SHP77 treated with DMSO at 0.1 percent for 48 hours (cell line): ENCODE data around the gene GRIN2D.
"Not testable (repeated sequence)": the region's sequence is repeated elsewhere in the genome, so short reads cannot be mapped to it uniquely, and the experiment has no call there.

Experiments
- DNase-seq: peaks from one replicate; lab custom pipeline; 2025; lab: John Stamatoyannopoulos, UW

GRIN2D gene

DNA sequence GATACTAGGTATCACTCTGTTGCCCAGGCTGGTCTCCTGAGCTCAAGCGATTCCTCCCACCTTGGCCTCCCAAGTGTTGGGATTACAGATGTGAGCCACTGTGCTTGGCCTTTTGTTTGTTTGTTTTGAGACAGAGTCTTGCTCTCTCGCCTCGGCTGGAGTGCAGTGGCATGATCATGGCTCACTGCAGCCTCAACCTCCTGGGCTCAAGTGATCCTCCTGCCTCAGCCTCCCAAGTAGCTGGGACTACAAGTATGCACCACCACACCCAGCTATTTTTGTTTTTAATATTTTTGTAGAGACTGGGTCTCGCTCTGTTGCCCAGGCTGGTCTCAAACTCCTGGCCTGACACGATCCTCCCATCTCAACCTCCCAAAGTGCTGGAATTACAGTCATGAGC, 21.7 kb upstream of the GRIN2D start:
- not testable (repeated sequence) for DNase-seq

GRCh38 chr19:48372904-48373303, 20.6 kb upstream of the GRIN2D start:
- DNase-seq: peak; percentile 54

- DNase-seq: no peak
Measured at GRCh38 chr19:48373567-48373966, 19.9 kb upstream of the GRIN2D start.

- no peak for DNase-seq
Measured at GRCh38 chr19:48378194-48378570, 15.3 kb upstream of the GRIN2D start.

DNA sequence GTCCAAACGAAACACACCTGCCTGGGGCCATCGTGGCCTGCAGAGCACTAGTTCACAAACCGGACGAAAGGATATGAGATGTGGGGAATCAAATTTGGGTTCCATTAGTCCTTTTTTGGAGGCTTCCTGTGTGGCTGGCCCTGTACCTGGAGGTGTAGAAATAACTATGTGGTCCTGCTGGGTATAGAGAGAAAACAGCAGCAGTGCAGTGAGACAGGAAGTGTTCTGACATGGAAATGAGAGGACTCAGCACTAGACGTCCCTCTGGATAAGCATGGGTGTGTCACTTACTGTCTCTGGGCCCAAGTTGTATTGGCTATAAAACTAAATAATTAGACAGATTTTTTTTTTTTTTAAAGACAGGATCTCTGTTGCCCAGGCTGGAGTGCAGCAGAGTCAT, 14.4 kb upstream of the GRIN2D start:
- DNase-seq: no peak

GRCh38 chr19:48381178-48381950, 12.1 kb upstream of the GRIN2D start:
- DNase-seq: no peak

- no peak for DNase-seq
Measured at GRCh38 chr19:48382286-48382685, 11.2 kb upstream of the GRIN2D start.

DNA sequence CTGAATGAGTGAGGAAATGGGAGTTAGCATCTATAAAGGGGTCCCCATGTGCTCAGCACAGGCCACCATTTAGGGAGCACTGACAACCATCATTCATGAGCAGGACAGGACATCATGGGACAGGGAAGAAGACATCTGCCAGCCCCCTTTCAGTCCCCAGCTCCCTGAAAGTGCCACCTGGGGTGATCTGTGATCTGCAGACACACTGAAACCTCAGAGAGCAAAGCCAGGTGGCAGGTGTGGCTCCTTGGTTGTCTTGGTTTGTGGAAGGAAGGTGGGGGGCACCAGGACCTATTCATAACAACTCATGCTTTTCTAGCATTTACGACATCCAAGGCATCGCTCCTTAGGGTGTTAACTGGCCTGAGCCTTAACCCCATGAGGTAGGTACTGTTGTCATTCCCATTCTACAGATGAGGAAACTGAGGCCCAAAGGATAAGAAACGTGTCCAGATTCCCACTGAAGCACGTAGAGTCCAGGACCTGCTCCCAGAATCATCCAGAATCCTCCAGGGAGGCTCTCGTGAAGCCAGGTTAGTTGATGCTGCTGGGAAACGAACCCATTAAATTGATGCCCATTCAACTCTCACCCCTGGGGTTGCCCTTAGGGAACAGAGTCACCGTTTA, 7.9 kb upstream of the GRIN2D start:
- no peak for DNase-seq

- DNase-seq: no peak
Measured at GRCh38 chr19:48386981-48387380, 6.5 kb upstream of the GRIN2D start.

GRCh38 chr19:48390188-48391099, 3.0 kb upstream of the GRIN2D start:
- no peak for DNase-seq

GRCh38 chr19:48391100-48392005, 2.1 kb upstream of the GRIN2D start, which contains the start of gene KDELR1:
Gene KDELR1, minus strand, starts transcription at chr19:48391551. Its CDS starts 193 bp downstream, at chr19:48391358.
- peak; percentile 18 for DNase-seq

GRCh38 chr19:48392006-48392344, 1.5 kb upstream of the GRIN2D start:
- DNase-seq: not testable (repeated sequence)

DNA sequence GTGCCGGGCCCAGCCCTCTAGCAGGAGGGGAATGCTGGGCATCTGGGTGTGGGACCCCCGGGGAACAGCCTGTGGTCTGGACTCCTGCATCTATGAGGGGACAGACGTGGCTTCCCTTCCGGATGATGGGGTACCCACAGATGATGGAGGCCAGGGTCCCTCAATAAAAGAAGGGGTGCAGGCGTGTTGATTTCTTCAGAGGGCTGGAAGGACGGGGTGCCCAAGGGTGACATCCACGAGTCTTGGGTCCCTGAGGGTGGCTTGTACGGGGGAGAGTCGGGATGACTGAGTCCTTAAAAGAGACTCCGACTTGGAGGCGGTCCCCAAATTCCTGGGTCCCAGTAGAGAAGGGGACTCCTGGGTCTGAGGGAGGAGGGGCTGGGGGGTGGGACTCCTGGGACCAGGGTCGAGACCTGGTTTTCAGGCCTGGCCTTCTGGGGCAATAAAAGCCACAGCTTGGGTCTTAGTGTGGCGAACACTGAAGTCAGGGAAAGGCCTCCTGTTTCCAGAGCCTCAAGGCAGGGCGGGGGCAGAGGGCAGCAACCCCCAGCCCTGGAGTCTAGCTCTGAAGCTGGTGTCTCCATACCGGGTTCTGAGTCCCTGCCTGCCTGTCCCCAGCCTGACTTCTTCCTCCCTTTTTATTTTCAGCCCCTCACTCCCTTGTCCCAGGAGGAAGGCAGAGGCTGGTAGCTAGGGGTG, 459 bp upstream of the GRIN2D start:
- no peak for DNase-seq

DNA sequence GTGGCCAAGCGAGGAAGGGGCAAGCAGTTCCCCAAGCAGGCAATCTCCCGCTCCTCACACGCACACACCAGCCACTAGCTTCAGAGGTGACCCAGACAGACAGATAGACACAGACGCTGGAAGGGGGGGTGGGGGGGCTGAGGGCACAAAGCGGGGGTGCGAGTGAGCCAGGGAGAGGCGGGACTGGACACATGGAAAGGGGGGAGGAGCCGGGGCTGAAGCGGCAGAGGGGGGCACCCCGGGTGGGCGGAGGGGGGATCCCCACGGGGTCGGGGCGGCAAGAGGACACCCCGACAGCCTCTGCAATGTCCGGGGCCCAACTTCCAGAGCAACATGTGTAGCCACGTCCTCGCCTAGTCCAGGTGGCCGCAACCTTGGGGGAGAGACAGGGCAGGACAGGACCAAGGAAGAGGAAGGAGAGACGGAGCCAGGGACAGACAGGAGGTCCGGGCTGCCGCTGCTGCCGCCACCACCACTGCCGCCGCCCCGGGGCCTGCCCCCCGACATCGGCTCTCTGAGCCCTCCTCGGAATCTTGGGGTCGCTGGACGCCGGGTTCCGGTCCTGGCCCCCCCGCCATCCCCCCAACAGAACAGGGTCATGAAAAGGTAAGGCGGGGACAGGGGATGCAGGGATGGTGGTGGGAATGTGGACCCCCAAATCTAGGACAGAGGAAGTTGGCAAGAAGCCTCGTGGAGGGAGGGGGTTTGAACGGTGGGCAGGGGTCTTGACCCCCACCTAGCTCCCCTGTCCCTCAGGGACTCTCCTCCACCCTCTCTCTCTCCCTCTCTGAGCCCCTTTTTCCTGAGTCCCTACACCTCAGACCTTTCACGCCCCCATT, 1.1 kb downstream of the GRIN2D start:
- DNase-seq: no peak

- no peak for DNase-seq
Measured at GRCh38 chr19:48395170-48395455, 1.6 kb downstream of the GRIN2D start.

DNA sequence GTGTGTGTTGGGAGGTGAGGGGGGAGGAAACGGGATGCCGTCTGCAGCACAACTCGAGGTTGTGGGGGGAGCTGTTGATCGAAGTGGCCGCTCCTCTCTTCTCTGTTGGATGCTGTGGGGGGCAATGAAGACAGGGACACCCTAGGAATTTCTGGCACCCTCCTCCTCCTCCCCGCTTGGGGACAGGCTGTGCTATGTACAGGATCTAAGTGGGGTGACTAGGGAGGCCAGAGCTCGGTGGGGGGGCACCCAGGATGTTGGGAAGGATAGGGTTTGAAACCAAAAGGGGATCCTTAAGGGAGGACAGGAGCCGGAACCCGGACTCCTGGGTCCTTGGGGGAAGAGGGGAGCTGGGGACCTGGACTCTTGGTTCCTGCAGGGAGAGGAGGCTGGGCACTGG, 2.0 kb downstream of the GRIN2D start:
- no peak for DNase-seq

GRCh38 chr19:48396016-48396823, 2.8 kb downstream of the GRIN2D start:
- DNase-seq: no peak

DNA sequence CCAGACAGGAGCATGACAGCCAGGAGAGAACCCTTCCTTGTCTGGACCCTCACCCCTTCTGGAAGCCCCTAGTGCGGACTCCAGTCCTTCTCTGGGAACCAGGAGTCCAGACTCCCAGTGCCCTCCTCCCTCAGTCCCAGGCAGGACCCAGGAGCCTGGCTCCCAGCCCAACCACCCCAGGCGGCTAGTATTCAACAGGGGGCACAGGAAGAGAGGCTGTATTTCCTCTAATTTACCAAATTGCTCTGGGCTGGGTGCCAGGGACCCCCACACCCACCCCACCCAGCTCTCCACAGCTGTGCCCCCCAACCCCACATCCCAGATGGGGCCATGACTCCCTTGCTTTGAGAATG, 3.3 kb downstream of the GRIN2D start:
- no peak for DNase-seq

DNA sequence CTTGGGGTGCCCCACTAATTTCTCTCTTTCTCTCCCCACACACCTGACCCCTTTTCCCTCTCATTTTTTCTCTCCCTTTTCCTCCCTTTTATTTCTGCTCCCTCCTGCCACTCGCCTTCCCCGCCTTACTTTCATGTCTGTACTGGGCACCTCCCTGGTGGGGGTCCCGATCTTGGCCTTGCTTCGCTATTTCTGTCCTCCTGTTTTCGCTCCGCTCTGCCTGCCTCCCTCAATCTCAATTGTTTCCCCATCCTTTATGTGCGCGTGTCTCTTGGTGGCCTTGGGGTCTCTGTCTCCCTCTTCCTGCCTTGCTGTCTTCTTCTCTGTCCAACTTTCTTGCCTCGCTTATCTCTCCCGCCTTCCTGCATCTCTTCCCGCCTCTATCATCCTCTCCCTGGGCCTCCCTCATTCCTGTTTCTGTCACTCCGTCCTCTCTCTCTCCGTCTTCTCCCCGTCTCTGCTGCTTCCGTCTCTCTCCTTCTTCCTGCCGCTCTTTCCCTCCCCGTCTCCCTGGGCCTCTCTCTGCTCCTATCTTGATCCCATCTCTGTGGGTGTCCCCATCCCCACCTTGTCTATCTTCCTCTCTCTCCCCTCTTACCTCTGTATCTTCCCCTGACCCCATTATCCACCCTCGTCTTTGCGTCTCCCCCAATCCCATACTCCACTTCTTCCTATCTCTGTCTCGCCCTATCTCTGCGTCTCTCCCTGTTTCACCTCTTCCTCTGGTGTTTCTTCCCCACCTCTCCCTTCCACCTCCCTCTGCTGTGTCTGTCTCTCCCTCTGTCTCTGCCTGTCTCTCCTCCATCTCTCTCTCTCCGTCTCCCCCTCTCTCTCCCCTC, 4.0 kb downstream of the GRIN2D start:
- DNase-seq: no peak
